Osteocyte (in vitro differentiated cells): ENCODE results near the gene CNKSR3. TPM values are rescaled to one million over a fixed set of nuclear protein-coding genes. Genes with fewer than 3 reads are reported as not detected.
A peak's percentile ranks its signal among the peaks of the same experiment; 100 is the strongest.

Source experiments
- DNase-seq: peaks from one replicate; pipeline ENCODE4 v3.0.0; 2021; ENCODE audit warnings: mixed read lengths; ENCODE audit not compliant: unreplicated experiment; ENCODE audit errors: extremely low spot score
- H3K27ac Mint-ChIP-seq: one replicate; pipeline ENCODE4 v1.8.0; 2021; ENCODE audit warnings: mild to moderate bottlenecking, mixed read lengths; ENCODE audit not compliant: unreplicated experiment
- H3K27me3 Mint-ChIP-seq: one replicate; pipeline ENCODE4 v1.8.0; 2021; ENCODE audit warnings: mixed read lengths; ENCODE audit not compliant: unreplicated experiment
- H3K36me3 Mint-ChIP-seq: one replicate; pipeline ENCODE4 v1.8.0; 2021; ENCODE audit warnings: mixed read lengths; ENCODE audit not compliant: unreplicated experiment
- H3K4me1 Mint-ChIP-seq: one replicate; pipeline ENCODE4 v1.8.0; 2021; ENCODE audit warnings: mixed read lengths; ENCODE audit not compliant: unreplicated experiment
- H3K4me3 Mint-ChIP-seq: one replicate; pipeline ENCODE4 v1.8.0; 2021; ENCODE audit warnings: mild to moderate bottlenecking, moderate library complexity, mixed read lengths; ENCODE audit not compliant: unreplicated experiment
- H3K9me3 Mint-ChIP-seq: one replicate; pipeline ENCODE4 v1.8.0; 2021; ENCODE audit warnings: mixed read lengths; ENCODE audit not compliant: unreplicated experiment
- total RNA-seq: library from RNA; stranded (reverse); gene quantifications from 2 replicates; pipeline ENCODE4 v1.2.1, GENCODE V29; 2021
- TF ChIP-seq, protein P1 (sequence below): fragments of 200-600 bp; sonication (generic); IDR thresholded peaks from 2 replicates; pipeline ENCODE4 v1.5.0; 2021; ENCODE audit warnings: antibody characterized with exemption, mild to moderate bottlenecking, moderate library complexity

The CNKSR3 gene
- total RNA-seq, 1 donor from 2014 or later = 14.6 TPM

DNA sequence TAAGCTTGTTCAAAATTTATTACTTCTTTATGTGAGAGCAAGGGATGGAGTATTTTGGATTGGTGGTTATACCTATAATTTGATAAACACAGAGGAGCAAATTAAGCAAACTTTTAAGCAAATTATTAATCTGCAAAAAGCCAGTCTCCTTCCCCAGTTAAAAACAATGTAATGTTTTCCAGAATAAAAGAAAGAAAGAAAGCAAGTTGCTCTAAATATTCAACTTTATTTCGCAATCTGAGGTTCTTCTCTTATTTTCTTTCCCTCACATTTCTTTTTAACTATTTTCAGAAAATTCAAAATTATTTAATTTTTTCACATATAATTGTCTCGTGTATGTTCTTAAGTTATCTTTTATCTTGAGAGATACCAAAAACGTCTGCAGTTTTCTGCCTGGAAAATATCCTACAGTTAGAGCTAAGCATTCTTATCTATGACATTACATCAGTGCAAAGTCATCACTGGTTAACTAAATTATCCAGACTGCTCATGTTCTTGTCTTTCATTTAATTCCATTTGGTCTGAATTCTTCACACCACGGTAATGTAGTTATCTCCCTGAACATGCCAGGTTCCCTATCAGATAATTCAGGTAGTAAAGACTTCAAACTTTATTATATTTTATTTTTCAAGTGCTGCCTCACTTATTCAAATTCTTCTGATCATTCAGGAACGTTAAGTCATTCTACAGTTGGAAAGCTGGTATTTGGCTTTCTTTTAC is 3.3 kb upstream of the CNKSR3 start:
- no peaks in the 10 kb centered on the region for H3K27me3 Mint-ChIP-seq
- no peaks in the 10 kb centered on the region for H3K36me3 Mint-ChIP-seq
- no peak for DNase-seq
- TF ChIP-seq, protein P1, sequence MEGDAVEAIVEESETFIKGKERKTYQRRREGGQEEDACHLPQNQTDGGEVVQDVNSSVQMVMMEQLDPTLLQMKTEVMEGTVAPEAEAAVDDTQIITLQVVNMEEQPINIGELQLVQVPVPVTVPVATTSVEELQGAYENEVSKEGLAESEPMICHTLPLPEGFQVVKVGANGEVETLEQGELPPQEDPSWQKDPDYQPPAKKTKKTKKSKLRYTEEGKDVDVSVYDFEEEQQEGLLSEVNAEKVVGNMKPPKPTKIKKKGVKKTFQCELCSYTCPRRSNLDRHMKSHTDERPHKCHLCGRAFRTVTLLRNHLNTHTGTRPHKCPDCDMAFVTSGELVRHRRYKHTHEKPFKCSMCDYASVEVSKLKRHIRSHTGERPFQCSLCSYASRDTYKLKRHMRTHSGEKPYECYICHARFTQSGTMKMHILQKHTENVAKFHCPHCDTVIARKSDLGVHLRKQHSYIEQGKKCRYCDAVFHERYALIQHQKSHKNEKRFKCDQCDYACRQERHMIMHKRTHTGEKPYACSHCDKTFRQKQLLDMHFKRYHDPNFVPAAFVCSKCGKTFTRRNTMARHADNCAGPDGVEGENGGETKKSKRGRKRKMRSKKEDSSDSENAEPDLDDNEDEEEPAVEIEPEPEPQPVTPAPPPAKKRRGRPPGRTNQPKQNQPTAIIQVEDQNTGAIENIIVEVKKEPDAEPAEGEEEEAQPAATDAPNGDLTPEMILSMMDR = no peak
- H3K4me1 Mint-ChIP-seq = peaks cover 26% of the 10 kb centered on the region
- no peak overlapping the region for H3K4me3 Mint-ChIP-seq
- H3K9me3 Mint-ChIP-seq = no peaks in the 10 kb centered on the region
- H3K27ac Mint-ChIP-seq = no peak overlapping the region

DNA sequence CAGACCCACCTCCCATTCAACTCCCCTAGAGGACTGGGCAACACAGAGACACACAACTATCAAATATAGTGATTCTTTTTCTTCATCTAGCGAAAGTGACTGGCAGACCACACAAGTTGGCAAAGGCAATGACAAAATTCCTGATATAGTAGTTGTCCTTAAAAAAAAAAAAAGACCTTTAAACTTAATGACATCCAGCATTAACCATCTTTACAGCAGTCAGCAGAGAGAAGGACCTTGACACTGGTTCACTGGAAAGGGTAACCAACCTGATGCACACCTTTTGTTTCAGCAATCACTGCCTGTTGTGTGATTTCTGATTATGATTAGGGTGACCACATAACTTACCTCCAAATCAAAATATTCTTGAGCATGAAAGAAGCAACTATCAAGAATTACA is 1.7 kb upstream of the CNKSR3 start:
- H3K27ac Mint-ChIP-seq = no peak overlapping the region
- no peak overlapping the region for H3K4me3 Mint-ChIP-seq
- peaks cover 38% of the 10 kb centered on the region for H3K4me1 Mint-ChIP-seq

DNA sequence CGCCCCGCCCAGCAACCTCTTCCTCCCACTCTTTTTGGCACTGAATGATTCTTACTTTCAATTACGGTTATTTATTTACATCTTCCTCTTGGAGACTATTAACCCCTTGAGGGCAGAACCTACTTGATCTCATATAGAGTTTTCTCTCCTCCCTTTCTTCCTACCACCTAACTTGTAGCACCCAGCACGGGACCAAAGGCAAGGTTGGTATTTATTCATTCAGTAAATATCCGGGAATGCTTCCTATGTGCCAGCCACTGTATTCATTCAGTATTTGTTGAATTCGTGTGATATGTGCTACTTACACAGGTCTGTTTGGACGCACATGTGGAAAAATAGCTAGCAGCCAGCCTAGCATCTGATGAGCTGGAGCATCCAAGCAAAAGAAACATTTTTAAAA is 1.3 kb upstream of the CNKSR3 start:
- no peaks in the 10 kb centered on the region for H3K9me3 Mint-ChIP-seq
- H3K27ac Mint-ChIP-seq = peak overlapping the region; percentile 29
- H3K4me1 Mint-ChIP-seq = peaks cover 38% of the 10 kb centered on the region
- H3K4me3 Mint-ChIP-seq = peak overlapping the region; percentile 54
- TF ChIP-seq, protein P1 = no peak
- no peak for DNase-seq
- H3K27me3 Mint-ChIP-seq = no peaks in the 10 kb centered on the region
- no peaks in the 10 kb centered on the region for H3K36me3 Mint-ChIP-seq

More for the DNA sequence above, 1.7 kb upstream of the CNKSR3 start:
- TF ChIP-seq, protein P1 = no peak
- Mint-ChIP-seq H3K27me3 (no peaks in the 10 kb centered on the region), H3K9me3 (no peaks in the 10 kb centered on the region), H3K36me3 (no peaks in the 10 kb centered on the region)
- no peak for DNase-seq

DNA sequence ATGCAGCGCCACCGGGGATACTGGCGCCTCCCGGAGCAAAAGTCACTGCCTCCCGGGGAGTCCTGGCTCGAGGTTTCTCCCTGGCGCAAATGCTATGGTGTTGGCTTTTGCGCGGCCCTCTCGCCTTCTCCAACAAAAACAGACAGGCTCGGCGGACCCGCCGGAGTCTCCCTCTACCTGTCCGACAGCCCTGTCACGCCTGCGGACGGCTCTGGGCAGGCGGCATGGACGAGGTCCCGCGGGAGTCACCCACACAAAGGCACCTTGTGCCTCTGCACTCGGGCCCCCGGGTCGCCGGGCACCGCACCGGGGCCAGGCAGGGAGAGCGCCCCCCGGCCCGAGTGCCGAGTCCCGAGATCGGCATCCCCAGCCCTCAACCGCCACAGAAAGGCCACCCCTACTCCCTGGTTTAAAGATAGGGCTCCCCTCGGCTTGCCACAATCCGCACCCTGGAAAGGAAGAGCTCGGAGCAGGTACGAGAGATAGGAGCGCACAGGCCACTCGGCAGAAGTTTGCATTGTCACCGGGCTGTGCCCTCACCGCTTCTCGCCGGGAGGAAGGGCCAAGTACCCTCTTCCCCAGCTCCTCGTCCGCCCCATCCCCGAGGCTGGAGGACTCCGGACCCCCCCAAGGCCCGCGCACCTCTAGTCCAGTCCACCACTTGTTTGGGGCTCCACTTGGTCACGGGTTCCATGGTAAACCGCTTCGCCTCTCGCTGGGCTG is 903 bp downstream of the CNKSR3 start:
- Mint-ChIP-seq H3K36me3 (no peaks in the 10 kb centered on the region), H3K27me3 (no peaks in the 10 kb centered on the region), H3K9me3 (no peaks in the 10 kb centered on the region), H3K4me3 (peak overlapping the region; percentile 89), H3K4me1 (peaks cover 33% of the 10 kb centered on the region), H3K27ac (peak overlapping the region; percentile 88)
- TF ChIP-seq, protein P1 = no peak
- DNase-seq = peak; percentile 84

DNA sequence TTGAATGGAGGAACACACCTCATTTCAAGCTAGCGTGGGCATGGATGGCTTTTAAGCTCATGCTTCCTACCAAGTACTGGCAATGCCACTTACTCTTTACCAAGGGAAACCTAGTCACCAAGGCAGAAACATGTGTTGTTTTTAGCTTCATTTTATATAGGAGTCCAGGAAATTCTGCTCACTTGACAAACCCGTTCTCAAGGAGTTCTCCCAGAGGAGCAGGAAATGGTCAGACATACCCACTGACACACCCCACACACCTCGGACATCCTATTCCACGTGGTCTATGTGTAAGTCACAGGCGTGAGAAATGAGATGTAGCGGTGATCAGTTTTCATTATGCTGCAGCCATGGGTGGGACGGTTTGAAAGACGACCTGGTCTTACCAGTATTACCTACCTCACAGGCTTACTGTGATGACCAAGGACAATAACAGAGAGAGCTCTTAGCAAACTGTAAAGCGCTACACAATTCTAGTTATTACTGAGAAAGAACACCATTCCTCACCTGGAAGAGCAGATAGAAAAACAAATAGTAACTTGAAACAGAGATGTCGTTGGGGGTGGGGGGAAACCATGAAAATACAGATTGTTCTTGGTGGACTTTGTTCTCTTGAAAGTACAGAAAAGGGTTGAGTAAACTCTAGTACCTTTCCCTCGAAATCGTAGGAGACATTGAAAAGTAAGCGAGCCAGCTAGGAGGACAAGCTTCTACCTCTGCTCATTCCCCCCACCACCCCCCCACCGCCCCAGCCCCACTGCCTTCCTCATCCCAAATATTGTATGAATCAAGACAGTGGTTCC is 1.7 kb downstream of the CNKSR3 start:
- peak overlapping the region; percentile 89 for H3K4me3 Mint-ChIP-seq
- no peaks in the 10 kb centered on the region for H3K36me3 Mint-ChIP-seq
- TF ChIP-seq, protein P1 = no peak
- H3K9me3 Mint-ChIP-seq = no peaks in the 10 kb centered on the region
- peaks cover 35% of the 10 kb centered on the region for H3K4me1 Mint-ChIP-seq
- H3K27me3 Mint-ChIP-seq = no peaks in the 10 kb centered on the region
- H3K27ac Mint-ChIP-seq = peak overlapping the region; percentile 88
- no peak for DNase-seq
